HEK293 (cell line): ENCODE results near the gene TRIM26.

Experiments
- FEZF1 ChIP-seq: fragments of 450-650 bp; formaldehyde crosslinking; IDR thresholded peaks from 2 replicates; pipeline ENCODE4 v1.5.1; 2016; ENCODE audit warnings: missing biosample characterization, missing genetic modification characterization
- KLF8 ChIP-seq: fragments of 450-650 bp; formaldehyde crosslinking; IDR thresholded peaks from 2 replicates; pipeline ENCODE4 v1.5.1; 2016; ENCODE audit warnings: missing biosample characterization, missing genetic modification characterization
- OSR2 ChIP-seq: fragments of 450-650 bp; formaldehyde crosslinking; IDR thresholded peaks from 2 replicates; pipeline ENCODE4 v1.5.1; 2016; ENCODE audit warnings: missing biosample characterization, missing genetic modification characterization
- PRDM10 ChIP-seq: fragments of 450-650 bp; formaldehyde crosslinking; IDR thresholded peaks from 2 replicates; pipeline ENCODE4 v1.5.1; 2016; ENCODE audit warnings: missing biosample characterization, missing genetic modification characterization
- REPIN1 ChIP-seq: fragments of 450-650 bp; formaldehyde crosslinking; IDR thresholded peaks from 2 replicates; pipeline ENCODE4 v1.5.1; 2017; ENCODE audit warnings: missing biosample characterization, missing genetic modification characterization, low read depth
- ZNF10 ChIP-seq: fragments of 450-650 bp; formaldehyde crosslinking; IDR thresholded peaks from 2 replicates; pipeline ENCODE4 v1.5.1; 2017; ENCODE audit warnings: missing biosample characterization, missing genetic modification characterization
- ZNF138 ChIP-seq: fragments of 450-650 bp; formaldehyde crosslinking; IDR thresholded peaks from 2 replicates; pipeline ENCODE4 v1.5.1; 2016; ENCODE audit warnings: missing biosample characterization, missing genetic modification characterization, borderline replicate concordance
- ZNF157 ChIP-seq: fragments of 450-650 bp; formaldehyde crosslinking; IDR thresholded peaks from 2 replicates; pipeline ENCODE4 v1.5.1; 2016; ENCODE audit warnings: missing biosample characterization, missing genetic modification characterization
- ZNF175 ChIP-seq: fragments of 450-650 bp; formaldehyde crosslinking; IDR thresholded peaks from 2 replicates; pipeline ENCODE4 v1.5.1; 2016; ENCODE audit warnings: missing biosample characterization, missing genetic modification characterization
- ZNF2 ChIP-seq: fragments of 450-650 bp; formaldehyde crosslinking; IDR thresholded peaks from 2 replicates; pipeline ENCODE4 v1.5.1; 2016; ENCODE audit warnings: missing biosample characterization, missing genetic modification characterization
- ZNF24 ChIP-seq: fragments of 450-650 bp; formaldehyde crosslinking; IDR thresholded peaks from 2 replicates; pipeline ENCODE4 v1.5.1; 2016; ENCODE audit warnings: missing biosample characterization, missing genetic modification characterization
- ZNF362 ChIP-seq: fragments of 450-650 bp; formaldehyde crosslinking; IDR thresholded peaks from 2 replicates; pipeline ENCODE4 v1.5.1; 2016; ENCODE audit warnings: missing biosample characterization, missing genetic modification characterization
- ZNF416 ChIP-seq: fragments of 450-650 bp; formaldehyde crosslinking; IDR thresholded peaks from 2 replicates; pipeline ENCODE4 v1.5.1; 2016; ENCODE audit warnings: missing biosample characterization, missing genetic modification characterization
- ZNF423 ChIP-seq: fragments of 450-650 bp; formaldehyde crosslinking; IDR thresholded peaks from 2 replicates; pipeline ENCODE4 v1.5.1; 2016; ENCODE audit warnings: missing biosample characterization, missing genetic modification characterization
- ZNF544 ChIP-seq: fragments of 450-650 bp; formaldehyde crosslinking; IDR thresholded peaks from 2 replicates; pipeline ENCODE4 v1.5.0; 2017; ENCODE audit warnings: missing biosample characterization, missing genetic modification characterization
- ZNF558 ChIP-seq: fragments of 450-650 bp; formaldehyde crosslinking; IDR thresholded peaks from 2 replicates; pipeline ENCODE4 v1.5.1; 2016; ENCODE audit warnings: missing biosample characterization, missing genetic modification characterization
- ZNF623 ChIP-seq: fragments of 450-650 bp; formaldehyde crosslinking; IDR thresholded peaks from 2 replicates; pipeline ENCODE4 v1.5.1; 2016; ENCODE audit warnings: missing biosample characterization, missing genetic modification characterization
- ZNF626 ChIP-seq: fragments of 450-650 bp; sonication (Bioruptor Pico); formaldehyde crosslinking; IDR thresholded peaks from 2 replicates; pipeline ENCODE4 v1.5.1; 2018; ENCODE audit warnings: missing biosample characterization, missing genetic modification characterization, inconsistent platforms
- ZNF629 ChIP-seq: fragments of 450-650 bp; formaldehyde crosslinking; IDR thresholded peaks from 2 replicates; pipeline ENCODE4 v1.5.1; 2017; ENCODE audit warnings: missing biosample characterization, missing genetic modification characterization
- ZNF670 ChIP-seq: fragments of 450-650 bp; formaldehyde crosslinking; IDR thresholded peaks from 2 replicates; pipeline ENCODE4 v1.5.1; 2016; ENCODE audit warnings: missing biosample characterization, missing genetic modification characterization, low read depth
- ZNF704 ChIP-seq: fragments of 450-650 bp; formaldehyde crosslinking; IDR thresholded peaks from 2 replicates; pipeline ENCODE4 v1.5.1; 2016; ENCODE audit warnings: missing biosample characterization, missing genetic modification characterization
- ZNF768 ChIP-seq: fragments of 450-650 bp; formaldehyde crosslinking; IDR thresholded peaks from 2 replicates; pipeline ENCODE4 v1.5.1; 2018; ENCODE audit warnings: missing biosample characterization, mild to moderate bottlenecking, missing genetic modification characterization
- ZNF843 ChIP-seq: fragments of 450-650 bp; formaldehyde crosslinking; IDR thresholded peaks from 2 replicates; pipeline ENCODE4 v1.5.1; 2016; ENCODE audit warnings: missing biosample characterization, missing genetic modification characterization
- ZSCAN23 ChIP-seq: fragments of 450-650 bp; formaldehyde crosslinking; IDR thresholded peaks from 2 replicates; pipeline ENCODE4 v1.5.1; 2016; ENCODE audit warnings: missing biosample characterization, missing genetic modification characterization
- ZXDB ChIP-seq: fragments of 450-650 bp; formaldehyde crosslinking; IDR thresholded peaks from 2 replicates; pipeline ENCODE4 v1.5.1; 2016; ENCODE audit warnings: missing biosample characterization, missing genetic modification characterization
- TF ChIP-seq, protein P1 (sequence below): fragments of 450-650 bp; IDR thresholded peaks from 2 replicates; pipeline ENCODE4 v1.5.1; 2018; ENCODE audit warnings: missing biosample characterization, missing genetic modification characterization
- TF ChIP-seq, protein P2 (sequence below): fragments of 450-650 bp; formaldehyde crosslinking; IDR thresholded peaks from 2 replicates; pipeline ENCODE4 v1.5.1; 2016; ENCODE audit warnings: missing biosample characterization, missing genetic modification characterization
- TF ChIP-seq, protein P3 (sequence below): fragments of 450-650 bp; formaldehyde crosslinking; IDR thresholded peaks from 2 replicates; pipeline ENCODE4 v1.5.1; 2016; ENCODE audit warnings: missing biosample characterization, missing genetic modification characterization

The TRIM26 gene

DNA sequence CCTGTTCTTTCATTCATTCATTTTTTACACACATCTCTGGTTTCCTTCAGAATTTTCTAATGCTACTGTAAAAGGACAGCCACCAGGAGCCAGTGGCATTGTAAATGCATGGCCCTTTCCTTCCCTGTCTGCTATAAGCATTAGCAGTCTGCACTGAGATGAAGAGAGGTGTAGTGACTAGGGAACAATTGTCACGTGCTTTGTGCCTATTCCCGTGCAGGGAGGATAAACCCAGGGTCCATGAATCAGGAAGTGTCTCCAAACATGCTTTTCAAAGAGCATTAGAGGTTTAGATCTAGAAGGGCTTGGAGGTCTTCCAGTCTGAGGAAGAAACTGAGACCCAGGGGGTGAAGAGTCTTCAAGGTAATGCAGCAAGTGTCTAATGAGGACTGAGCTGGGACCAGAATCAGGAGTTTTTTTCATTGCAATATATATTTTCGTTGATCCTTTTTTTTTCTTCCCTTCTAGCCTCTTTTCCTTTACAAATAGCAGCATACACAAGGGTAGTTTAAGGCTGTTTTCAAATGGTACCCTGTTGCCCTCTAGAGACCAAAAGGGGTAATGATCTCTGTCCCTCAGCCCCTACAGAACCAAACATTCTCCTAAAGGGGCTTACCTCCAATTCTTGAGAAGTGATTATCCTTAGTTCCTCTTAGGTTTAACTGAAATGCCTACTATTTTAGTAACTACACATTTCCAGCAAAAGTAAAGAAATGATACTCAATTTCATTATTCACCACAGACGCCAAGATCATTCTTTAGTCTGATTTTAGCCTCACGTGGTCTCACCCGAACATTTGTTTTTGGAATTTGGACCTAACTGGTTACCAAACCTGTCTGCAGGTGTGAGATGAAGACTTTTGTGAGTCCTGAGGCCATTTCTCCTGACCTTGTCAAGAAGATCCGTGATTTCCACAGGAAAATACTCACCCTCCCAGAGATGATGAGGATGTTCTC, 43.3 kb downstream of the TRIM26 start (continued):
- TF ChIP-seq ZNF670 (tag by site-specific recombination) (no peak), ZNF423 (tag by site-specific recombination) (no peak), ZNF24 (tag by site-specific recombination) (no peak), ZNF558 (no peak), PRDM10 (tag by site-specific recombination) (peak; percentile 71), ZNF175 (tag by site-specific recombination) (no peak), ZNF623 (tag by site-specific recombination) (no peak), ZNF843 (no peak), ZNF362 (tag by site-specific recombination) (peak; percentile 50; the same call in 1 of the 2 replicates), ZNF626 (tag by site-specific recombination) (no peak), ZNF157 (tag by site-specific recombination) (no peak), ZNF544 (tag by site-specific recombination) (no peak), KLF8 (no peak), ZNF10 (no peak), ZNF416 (no peak), ZNF138 (tag by site-specific recombination) (no peak), OSR2 (tag by site-specific recombination) (no peak), ZNF704 (tag by site-specific recombination) (no peak), REPIN1 (tag by site-specific recombination) (no peak), ZNF2 (tag by site-specific recombination) (0 out of 2 replicates have a peak, but pooled peaks have one; percentile 31), FEZF1 (tag by site-specific recombination) (no peak), ZNF768 (no peak), ZXDB (tag by site-specific recombination) (0 out of 2 replicates have a peak, but pooled peaks have one; percentile 16), ZNF629 (tag by site-specific recombination) (no peak), ZSCAN23 (tag by site-specific recombination) (no peak)
- TF ChIP-seq, protein P1, sequence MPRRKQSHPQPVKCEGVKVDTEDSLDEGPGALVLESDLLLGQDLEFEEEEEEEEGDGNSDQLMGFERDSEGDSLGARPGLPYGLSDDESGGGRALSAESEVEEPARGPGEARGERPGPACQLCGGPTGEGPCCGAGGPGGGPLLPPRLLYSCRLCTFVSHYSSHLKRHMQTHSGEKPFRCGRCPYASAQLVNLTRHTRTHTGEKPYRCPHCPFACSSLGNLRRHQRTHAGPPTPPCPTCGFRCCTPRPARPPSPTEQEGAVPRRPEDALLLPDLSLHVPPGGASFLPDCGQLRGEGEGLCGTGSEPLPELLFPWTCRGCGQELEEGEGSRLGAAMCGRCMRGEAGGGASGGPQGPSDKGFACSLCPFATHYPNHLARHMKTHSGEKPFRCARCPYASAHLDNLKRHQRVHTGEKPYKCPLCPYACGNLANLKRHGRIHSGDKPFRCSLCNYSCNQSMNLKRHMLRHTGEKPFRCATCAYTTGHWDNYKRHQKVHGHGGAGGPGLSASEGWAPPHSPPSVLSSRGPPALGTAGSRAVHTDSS, result no peak
- TF ChIP-seq, protein P2, sequence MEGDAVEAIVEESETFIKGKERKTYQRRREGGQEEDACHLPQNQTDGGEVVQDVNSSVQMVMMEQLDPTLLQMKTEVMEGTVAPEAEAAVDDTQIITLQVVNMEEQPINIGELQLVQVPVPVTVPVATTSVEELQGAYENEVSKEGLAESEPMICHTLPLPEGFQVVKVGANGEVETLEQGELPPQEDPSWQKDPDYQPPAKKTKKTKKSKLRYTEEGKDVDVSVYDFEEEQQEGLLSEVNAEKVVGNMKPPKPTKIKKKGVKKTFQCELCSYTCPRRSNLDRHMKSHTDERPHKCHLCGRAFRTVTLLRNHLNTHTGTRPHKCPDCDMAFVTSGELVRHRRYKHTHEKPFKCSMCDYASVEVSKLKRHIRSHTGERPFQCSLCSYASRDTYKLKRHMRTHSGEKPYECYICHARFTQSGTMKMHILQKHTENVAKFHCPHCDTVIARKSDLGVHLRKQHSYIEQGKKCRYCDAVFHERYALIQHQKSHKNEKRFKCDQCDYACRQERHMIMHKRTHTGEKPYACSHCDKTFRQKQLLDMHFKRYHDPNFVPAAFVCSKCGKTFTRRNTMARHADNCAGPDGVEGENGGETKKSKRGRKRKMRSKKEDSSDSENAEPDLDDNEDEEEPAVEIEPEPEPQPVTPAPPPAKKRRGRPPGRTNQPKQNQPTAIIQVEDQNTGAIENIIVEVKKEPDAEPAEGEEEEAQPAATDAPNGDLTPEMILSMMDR (tag by site-specific recombination), result peak; percentile 73
- TF ChIP-seq, protein P3, sequence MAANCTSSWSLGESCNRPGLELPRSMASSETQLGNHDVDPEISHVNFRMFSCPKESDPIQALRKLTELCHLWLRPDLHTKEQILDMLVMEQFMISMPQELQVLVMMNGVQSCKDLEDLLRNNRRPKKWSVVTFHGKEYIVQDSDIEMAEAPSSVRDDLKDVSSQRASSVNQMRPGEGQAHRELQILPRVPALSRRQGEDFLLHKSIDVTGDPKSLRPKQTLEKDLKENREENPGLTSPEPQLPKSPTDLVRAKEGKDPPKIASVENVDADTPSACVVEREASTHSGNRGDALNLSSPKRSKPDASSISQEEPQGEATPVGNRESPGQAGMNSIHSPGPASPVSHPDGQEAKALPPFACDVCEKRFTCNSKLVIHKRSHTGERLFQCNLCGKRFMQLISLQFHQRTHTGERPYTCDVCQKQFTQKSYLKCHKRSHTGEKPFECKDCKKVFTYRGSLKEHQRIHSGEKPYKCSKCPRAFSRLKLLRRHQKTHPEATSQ (tag by site-specific recombination), result no peak
